ENCODE measurements around the gene LNX1. TPM values are rescaled to one million over a fixed set of nuclear protein-coding genes. Genes with fewer than 3 reads are reported as not detected.

Gene LNX1
- total RNA-seq, 1 experiment from 2014 or later = 3.3 TPM

GRCh38 chr4:53527930-53528329 lies 63.4 kb downstream of the LNX1 start:
- ChIA-PET RAD21 (ENCODE audit: low non-redundant PET in 1 of 2, low total read pairs in 2 of 2, uncharacterized antibody in 2 of 2, unreplicated experiment in 2 of 2) (no interaction called here), POLR2A (no interaction called here)
- no peak for DNase-seq (ENCODE audit: low read depth, low spot score)

GRCh38 chr4:53527326-53527725 lies 64.0 kb downstream of the LNX1 start:
- H3K9ac ChIP-seq (ENCODE audit: low read length) = no peak overlapping the region
- no peaks in the 10 kb centered on the region for H3K9me3 ChIP-seq (ENCODE audit: control insufficient read depth in 1 of 2, insufficient read depth in 1 of 2, low read depth in 1 of 2, low read length in 2 of 2)
- no peak overlapping the region for H3K4me2 ChIP-seq (ENCODE audit: low read length)
- DNase-seq (ENCODE audit: low read depth, low spot score) (no peak), ATAC-seq (no peak)
- ChIA-PET RAD21 (ENCODE audit: low non-redundant PET in 1 of 2, low total read pairs in 2 of 2, uncharacterized antibody in 2 of 2, unreplicated experiment in 2 of 2) (no interaction called here), CTCF (interaction anchor here (1.3 kb wide), 1 partner anchor 707 kb away, joined by 3 read pairs; no protein-coding TSS in a partner anchor), POLR2A (no interaction called here)
- no peaks in the 10 kb centered on the region for H3K79me2 ChIP-seq (ENCODE audit: insufficient read depth, low read length)
- H3K27me3 ChIP-seq (ENCODE audit: insufficient read depth, low read length) = peaks cover 15% of the 10 kb centered on the region; the same call in 1 of the 2 replicates
- BruUV-seq (replicated peaks) = no TSS peak
- H3K4me1 ChIP-seq (ENCODE audit: control insufficient read depth in 1 of 2, insufficient read depth in 2 of 2, low read length in 2 of 2) = no peaks in the 10 kb centered on the region
- no peaks in the 10 kb centered on the region for H3K36me3 ChIP-seq (ENCODE audit: control insufficient read depth in 1 of 2, insufficient read depth in 2 of 2, low read length in 2 of 2)
- H4K20me1 ChIP-seq (ENCODE audit: insufficient read depth) = no peaks in the 10 kb centered on the region
- H3K27ac ChIP-seq (ENCODE audit: low read depth, low read length) = no peak overlapping the region
- H2AFZ ChIP-seq (ENCODE audit: low read depth, low read length, poor library complexity, severe bottlenecking) = no peak overlapping the region
- H3K4me3 ChIP-seq (replicated peaks in 1 of 2; ENCODE audit: low read depth in 1 of 2, low read length in 2 of 2) = no peak overlapping the region
- intact Hi-C loops (cut with micrococcal nuclease) = no loop called here
- H3K9me2 ChIP-seq (ENCODE audit: insufficient read depth) = no peaks in the 10 kb centered on the region
- TF ChIP-seq, protein P1, sequence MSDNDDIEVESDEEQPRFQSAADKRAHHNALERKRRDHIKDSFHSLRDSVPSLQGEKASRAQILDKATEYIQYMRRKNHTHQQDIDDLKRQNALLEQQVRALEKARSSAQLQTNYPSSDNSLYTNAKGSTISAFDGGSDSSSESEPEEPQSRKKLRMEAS (IDR thresholded peaks at IDR 0.05) = no peak
- TF ChIP-seq FOSL1 (IDR thresholded peaks at IDR 0.05; ENCODE audit: low read depth) = no peak
- no peak for TF ChIP-seq CEBPB (IDR thresholded peaks at IDR 0.05; ENCODE audit: low read depth)
- no peak for TF ChIP-seq REST (IDR thresholded peaks at IDR 0.05; ENCODE audit: low read depth)
- no peak for TF ChIP-seq POLR2A (IDR thresholded peaks at IDR 0.05; ENCODE audit: borderline replicate concordance, extremely low read depth, insufficient read depth, insufficient read length)
- no peak for TF ChIP-seq CTCF (IDR thresholded peaks at IDR 0.05 in 2 of 3, conservative IDR thresholded peaks at IDR 0.05 in 1 of 3; ENCODE audit: borderline replicate concordance in 1 of 3, insufficient read depth in 1 of 3, low read depth in 2 of 3, low read length in 2 of 3)
- TF ChIP-seq YY1 (IDR thresholded peaks at IDR 0.05; ENCODE audit: extremely low read depth, insufficient replicate concordance, low read depth, low read length) = no peak
- TF ChIP-seq SRF (IDR thresholded peaks at IDR 0.05; ENCODE audit: low read depth) = no peak

More at GRCh38 chr4:53527930-53528329, 63.4 kb downstream of the LNX1 start:
- no TSS peak for BruUV-seq (replicated peaks)
- H3K9me2 ChIP-seq (ENCODE audit: insufficient read depth) = no peaks in the 10 kb centered on the region
- H3K36me3 ChIP-seq (ENCODE audit: control insufficient read depth in 1 of 2, insufficient read depth in 2 of 2, low read length in 2 of 2) = no peaks in the 10 kb centered on the region
- H2AFZ ChIP-seq (ENCODE audit: low read depth, low read length, poor library complexity, severe bottlenecking) = no peak overlapping the region
- H3K9ac ChIP-seq (ENCODE audit: low read length) = no peak overlapping the region
- CTCF ChIA-PET = interaction anchor here (1.3 kb wide), 1 partner anchor 706 kb away, joined by 3 read pairs; no protein-coding TSS in a partner anchor
- H4K20me1 ChIP-seq (ENCODE audit: insufficient read depth) = no peaks in the 10 kb centered on the region
- no peak for TF ChIP-seq SRF (IDR thresholded peaks at IDR 0.05; ENCODE audit: low read depth)
- TF ChIP-seq EGR1 (IDR thresholded peaks at IDR 0.05; ENCODE audit: low read depth) = no peak
- TF ChIP-seq EZH2 (IDR thresholded peaks at IDR 0.05) = no peak
- TF ChIP-seq SP1 (IDR thresholded peaks at IDR 0.05; ENCODE audit: low read depth) = no peak
- TF ChIP-seq, protein P2, sequence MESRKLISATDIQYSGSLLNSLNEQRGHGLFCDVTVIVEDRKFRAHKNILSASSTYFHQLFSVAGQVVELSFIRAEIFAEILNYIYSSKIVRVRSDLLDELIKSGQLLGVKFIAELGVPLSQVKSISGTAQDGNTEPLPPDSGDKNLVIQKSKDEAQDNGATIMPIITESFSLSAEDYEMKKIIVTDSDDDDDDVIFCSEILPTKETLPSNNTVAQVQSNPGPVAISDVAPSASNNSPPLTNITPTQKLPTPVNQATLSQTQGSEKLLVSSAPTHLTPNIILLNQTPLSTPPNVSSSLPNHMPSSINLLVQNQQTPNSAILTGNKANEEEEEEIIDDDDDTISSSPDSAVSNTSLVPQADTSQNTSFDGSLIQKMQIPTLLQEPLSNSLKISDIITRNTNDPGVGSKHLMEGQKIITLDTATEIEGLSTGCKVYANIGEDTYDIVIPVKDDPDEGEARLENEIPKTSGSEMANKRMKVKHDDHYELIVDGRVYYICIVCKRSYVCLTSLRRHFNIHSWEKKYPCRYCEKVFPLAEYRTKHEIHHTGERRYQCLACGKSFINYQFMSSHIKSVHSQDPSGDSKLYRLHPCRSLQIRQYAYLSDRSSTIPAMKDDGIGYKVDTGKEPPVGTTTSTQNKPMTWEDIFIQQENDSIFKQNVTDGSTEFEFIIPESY (IDR thresholded peaks at IDR 0.05; ENCODE audit: extremely low read depth, insufficient replicate concordance, low read length) = no peak
- no peak overlapping the region for H3K27ac ChIP-seq (ENCODE audit: low read depth, low read length)
- no peaks in the 10 kb centered on the region for H3K79me2 ChIP-seq (ENCODE audit: insufficient read depth, low read length)
- intact Hi-C loops (cut with micrococcal nuclease) = no loop called here
- peaks cover 15% of the 10 kb centered on the region; the same call in 1 of the 2 replicates for H3K27me3 ChIP-seq (ENCODE audit: insufficient read depth, low read length)
- no peaks in the 10 kb centered on the region for H3K4me1 ChIP-seq (ENCODE audit: control insufficient read depth in 1 of 2, insufficient read depth in 2 of 2, low read length in 2 of 2)
- no peak overlapping the region for H3K4me2 ChIP-seq (ENCODE audit: low read length)
- no peak for ATAC-seq
- H3K9me3 ChIP-seq (ENCODE audit: control insufficient read depth in 1 of 2, insufficient read depth in 1 of 2, low read depth in 1 of 2, low read length in 2 of 2) = no peaks in the 10 kb centered on the region
- H3K4me3 ChIP-seq (replicated peaks in 1 of 2; ENCODE audit: low read depth in 1 of 2, low read length in 2 of 2) = no peak overlapping the region

Data from HCT116 (cell line).